GM21529 (cell line): Measurements from ENCODE around the gene ST8SIA6.
"Not testable (repeated sequence)": the region's sequence is repeated elsewhere in the genome, so short reads cannot be mapped to it uniquely, and the experiment has no call there.

Source experiments
- ATAC-seq: cut with Tn5 transposase; IDR thresholded peaks from one replicate; pipeline ENCODE4 v1.9.1; 2021; ENCODE audit not compliant: unreplicated experiment

Gene ST8SIA6, protein sequence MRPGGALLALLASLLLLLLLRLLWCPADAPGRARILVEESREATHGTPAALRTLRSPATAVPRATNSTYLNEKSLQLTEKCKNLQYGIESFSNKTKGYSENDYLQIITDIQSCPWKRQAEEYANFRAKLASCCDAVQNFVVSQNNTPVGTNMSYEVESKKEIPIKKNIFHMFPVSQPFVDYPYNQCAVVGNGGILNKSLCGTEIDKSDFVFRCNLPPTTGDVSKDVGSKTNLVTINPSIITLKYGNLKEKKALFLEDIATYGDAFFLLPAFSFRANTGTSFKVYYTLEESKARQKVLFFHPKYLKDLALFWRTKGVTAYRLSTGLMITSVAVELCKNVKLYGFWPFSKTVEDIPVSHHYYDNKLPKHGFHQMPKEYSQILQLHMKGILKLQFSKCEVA

DNA sequence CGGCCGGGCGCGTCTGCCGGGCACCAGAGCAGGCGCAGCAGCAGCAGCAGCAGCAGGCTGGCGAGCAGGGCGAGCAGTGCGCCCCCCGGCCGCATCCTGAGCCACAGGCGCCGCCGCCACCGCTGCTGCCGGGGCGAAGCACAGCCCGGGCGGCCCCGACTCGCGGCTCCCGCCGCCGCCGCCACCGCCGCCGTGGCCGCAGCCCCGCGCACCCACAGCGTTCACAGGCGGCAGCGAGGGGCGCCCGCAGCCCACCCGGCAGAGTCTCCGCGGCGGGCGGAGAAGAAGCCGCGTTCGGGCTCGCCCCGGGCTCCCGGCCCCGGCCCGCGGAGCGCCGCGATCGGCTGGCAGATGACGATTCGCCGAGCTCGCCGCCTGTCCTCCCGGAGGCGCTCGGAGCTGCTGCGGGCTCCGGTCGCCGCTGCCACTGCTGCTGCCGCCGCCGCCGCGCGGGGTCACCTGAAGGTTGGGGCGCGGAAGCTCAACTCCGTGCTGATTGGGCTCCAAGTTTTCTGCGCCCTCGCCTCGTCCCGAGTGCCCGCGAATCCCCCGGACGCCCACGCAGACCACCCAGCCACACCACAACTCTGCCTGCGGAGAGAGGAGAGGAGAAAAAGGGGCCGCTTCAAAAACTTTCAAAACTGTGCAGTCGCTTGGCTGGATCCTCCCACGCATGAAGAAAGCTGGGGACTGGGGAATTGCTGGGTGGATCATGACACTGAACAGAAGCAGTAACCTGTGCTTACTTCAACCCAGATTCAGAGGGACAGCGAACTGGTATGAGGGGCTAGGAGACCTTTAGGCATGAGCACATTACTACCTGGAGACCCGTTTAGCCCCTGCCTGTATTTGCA is at the start of gene ST8SIA6:
TSS of gene ST8SIA6 (minus strand) at position 435 of the 854 bp plus-strand sequence. CDS start at position 95, 340 bp downstream.
- peak; percentile 63 for ATAC-seq

DNA sequence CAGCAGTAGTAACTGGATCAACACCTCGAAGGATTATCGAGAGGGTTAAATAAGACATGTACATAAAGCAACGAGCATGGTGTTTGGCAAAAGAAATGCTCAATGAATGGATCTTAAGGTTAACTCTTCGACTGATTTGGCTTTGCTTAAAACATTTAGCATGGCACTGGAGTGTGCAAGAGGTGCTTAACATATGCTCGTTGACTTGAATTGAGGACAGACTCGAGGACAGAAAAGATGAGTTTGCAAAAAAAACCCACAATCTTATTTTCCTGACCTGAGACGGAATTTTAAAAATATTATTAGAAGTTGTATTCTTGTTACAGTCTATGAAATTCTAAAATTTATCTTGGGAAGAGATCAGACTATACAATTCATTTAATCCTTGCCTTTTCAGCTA is 49.4 kb upstream of the ST8SIA6 start:
- no peak for ATAC-seq

DNA sequence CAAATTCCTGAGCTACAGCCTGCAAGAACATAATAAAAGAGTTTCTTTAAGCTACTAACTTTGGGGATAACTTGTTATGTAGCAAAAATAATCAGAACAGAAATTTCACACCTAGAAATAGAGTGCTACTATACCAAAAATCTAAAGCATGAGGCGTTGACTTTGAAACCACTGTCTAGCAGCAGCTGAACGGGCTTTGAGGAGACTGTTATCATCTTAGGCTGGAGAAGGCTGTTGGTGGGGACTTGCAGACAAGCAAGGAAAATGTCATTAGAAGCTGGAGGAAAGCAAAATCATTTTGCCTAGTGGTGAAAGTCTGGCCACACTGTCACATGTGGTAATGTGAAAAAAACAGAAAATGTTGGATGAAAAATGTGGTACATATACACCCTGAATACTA is 48.4 kb upstream of the ST8SIA6 start:
- no peak for ATAC-seq

DNA sequence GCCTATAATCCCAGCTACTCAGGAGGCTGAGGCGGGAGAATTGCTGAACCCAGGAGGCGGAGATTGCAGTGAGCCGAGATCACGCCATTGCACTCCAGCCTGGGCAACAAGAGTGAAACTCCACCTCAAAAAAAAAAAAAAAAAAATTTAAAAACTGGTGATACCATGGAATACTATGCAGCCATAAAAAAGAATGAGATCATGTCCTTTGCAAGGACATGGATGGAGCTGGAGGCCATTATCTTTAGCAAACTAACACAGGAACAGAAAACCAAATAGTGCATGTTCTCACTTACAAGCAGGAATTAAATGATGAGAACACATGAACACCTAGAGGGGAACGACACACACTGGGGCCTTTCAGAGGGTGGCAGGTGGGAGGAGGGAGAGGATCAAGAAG is 44.6 kb upstream of the ST8SIA6 start:
- not testable (repeated sequence) for ATAC-seq

DNA sequence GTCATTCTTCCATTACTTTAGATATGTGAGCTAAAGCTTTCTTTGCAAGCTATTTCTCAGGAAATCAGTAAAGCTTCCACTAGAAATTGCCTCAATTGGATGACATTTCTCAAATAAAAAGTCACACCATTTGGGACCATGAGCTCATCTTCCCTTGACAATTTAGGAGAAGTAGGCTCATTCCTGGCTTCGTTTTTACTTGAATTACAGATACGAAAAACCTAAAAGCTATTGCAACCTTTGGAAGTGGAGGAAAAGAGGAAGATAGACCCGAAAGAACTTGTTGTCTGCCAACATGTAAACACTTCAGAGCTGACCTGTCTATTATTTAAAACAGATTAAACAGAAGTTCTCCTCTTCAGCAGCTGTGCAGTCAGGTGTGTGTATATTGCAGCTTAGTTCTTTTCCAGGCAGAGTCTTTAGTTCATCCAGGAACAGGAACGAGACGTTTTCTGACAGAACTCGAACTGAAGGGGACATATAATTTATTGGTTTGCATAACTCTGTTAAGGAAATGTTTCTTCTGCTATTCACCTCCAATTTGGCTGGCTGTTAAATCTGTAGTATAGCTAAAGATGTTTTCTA is 43.1 kb upstream of the ST8SIA6 start:
- no peak for ATAC-seq

DNA sequence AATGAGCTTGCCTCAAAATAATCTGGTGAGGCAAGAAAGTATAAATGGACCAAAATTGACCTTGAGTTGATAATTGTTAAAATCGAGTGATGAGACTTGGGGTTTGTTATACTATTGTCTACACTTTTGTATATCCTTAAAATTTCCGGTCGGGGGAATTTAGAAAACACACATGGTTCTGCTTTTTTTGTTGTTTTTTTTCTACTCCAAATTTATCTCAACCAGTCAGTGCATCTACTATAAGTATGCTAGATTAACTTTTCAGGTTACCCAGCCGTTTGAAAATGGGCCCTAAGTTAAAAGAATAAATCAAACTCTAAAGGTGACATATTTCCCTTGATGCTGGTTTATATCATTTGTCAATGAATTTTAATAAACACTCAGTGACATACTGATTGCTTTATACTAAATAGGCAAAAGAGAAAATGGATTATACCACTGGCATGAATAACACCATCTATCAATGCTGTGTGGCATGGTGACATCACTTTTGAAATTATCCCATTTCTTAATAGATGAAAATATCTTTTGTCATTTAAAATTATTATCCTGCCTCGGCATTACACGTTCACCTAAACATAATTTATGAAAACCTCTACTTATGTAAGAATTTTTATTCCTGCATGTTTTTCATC is 40.3 kb upstream of the ST8SIA6 start:
- no peak for ATAC-seq

DNA sequence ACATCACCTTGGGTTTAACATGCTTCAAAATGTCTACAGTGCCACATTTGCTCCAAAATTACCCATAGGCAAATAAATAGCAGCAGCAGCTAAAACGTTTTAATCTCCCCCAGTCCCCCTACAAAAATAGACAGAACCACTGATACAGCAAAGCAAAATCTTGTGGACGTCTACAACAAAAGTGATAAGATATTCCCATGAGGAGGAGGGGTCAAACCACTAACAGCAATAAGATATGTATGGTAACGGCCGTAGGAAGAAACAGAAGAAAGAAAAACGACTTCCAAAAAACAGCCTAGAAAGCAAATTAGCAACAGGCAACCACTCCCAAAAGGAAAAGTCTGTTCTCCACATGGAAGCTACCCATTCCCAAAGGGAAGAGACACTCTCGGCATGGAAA is 34.5 kb upstream of the ST8SIA6 start:
- no peak for ATAC-seq

DNA sequence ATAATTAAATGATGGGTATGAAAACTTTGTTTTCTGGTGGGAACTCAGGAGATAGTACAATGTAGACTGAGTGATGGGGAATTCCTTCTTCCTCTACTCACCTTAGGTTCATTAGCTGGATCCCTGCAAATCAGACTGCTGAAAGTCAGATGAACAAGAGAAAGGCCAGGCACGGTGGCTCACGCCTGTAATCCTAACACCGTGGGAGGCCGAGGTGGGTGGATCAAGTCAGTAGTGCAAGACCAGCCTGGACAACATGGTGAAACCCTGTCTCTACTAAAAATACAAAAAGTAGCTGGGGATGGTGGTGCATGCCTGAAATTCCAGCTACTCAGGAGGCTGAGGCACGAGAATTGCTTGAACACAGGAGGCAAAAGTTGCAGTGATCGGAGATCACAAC is 28.7 kb upstream of the ST8SIA6 start:
- no peak for ATAC-seq

DNA sequence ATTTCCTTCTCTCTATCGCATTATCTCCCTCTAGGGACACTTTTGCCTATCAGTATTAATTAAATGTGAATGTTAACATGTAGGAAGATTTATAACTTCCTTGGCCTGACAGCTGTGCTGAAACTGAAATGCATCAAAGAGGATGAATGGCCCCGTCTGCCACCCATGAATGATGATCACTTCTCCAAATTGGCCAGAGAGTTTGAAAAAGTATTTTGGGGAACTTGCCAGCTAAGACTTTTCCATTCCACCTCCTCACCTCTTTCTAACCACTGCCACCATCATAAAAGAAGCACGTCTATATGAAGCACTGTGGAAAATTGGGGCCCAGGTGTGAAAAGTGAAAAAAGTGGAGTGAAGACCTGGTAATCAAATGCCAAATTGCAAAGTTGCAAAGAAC is 25.4 kb upstream of the ST8SIA6 start:
- no peak for ATAC-seq

DNA sequence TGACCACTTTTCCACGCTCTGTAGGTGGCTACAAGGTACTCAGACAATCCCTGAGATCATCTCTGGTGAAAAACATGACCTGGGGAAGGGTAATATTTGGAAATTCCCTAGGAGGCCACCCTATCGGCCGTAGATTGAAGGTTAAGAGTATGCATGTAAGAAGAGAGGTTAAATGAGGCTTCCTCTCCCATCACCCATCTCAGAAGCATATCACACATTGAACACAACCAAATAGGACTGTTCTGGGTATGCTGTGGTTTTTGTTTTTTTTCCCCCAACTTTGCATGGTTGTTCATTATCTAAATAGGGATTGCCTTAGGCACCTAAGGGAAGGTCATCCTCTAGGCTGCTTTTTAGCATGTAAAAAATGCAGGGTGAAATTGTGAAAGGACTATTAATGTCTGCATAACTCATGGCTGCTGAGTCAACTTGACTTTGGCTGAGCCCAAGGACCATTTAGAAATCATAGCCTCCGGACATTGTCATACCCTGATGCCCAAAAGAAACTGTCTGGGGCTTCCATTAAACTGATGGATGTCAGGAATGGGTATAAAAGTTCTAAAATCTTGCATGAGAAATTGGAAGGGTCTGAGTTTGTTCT is 24.7 kb upstream of the ST8SIA6 start:
- ATAC-seq, result no peak

DNA sequence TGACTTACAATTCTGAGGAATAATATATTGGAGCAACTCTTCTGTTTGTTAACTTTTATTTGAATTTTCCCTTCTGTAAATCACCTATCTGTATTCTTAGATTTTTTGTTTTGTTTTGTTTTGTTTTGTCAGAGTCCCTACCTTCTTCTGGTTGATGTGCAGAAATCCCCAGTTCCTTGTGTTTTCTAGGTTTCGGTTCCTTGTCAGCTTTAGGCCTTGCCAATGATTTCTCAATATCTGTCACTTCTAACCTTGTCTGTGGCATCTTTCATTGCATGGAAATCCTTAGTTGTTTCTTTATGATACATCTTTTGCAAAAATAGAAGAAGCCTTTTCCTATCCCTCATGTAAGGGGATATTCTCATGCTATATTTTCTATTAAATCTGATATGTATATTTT is 21.7 kb upstream of the ST8SIA6 start:
- ATAC-seq, result no peak

DNA sequence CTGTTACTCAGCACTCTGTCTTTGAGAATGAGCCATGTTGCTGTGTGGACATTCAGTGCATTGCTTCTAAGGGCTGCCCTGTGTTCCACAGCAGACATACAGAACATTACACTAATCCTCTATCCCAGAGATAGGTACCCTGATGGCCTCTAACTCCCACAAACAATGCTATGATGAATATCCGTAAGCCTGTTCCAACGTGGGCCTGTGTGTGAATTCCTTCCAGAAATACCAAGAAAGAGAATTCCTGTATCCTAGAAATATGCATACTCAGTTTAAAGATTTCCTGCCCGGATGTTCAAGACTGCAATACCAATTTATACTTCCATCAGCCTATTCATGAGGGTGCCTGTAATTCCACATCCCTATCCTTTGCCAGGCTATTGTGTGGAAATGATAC is 21.3 kb upstream of the ST8SIA6 start:
- no peak for ATAC-seq

DNA sequence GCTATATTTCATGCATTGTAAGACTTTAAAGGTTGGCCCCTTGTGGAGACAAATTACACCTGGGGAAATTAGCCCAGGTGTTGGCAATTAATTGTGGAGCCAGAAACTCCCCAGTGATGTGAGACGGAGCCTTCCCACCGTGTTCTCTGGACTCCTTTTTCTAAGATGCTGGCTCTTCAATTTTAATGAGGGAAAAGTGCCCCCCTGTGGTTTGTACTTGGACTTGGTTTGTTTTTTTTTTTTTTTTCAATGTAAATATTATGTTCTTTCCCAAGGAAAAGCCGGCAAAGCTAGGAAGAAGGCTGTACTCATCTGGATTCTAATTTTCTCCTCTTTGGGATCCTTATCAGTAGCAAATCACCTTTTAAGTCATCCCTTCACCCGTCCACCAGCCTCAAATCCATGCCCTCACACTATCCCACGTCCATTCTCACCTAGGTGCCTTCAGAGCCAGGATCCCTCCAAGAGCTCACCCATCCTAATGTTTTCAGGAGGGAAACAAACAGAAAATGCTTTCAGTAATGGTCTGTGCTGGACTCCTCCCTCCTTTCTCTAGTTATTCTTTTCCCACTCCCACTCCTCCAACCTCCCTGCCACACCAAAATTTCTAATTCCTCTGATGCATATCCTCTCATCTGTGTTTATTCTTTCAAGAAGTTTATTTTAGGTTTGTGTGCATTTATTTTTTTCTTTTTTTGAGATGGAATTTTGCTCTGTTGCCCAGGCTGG is 20.4 kb upstream of the ST8SIA6 start:
- ATAC-seq, result no peak

DNA sequence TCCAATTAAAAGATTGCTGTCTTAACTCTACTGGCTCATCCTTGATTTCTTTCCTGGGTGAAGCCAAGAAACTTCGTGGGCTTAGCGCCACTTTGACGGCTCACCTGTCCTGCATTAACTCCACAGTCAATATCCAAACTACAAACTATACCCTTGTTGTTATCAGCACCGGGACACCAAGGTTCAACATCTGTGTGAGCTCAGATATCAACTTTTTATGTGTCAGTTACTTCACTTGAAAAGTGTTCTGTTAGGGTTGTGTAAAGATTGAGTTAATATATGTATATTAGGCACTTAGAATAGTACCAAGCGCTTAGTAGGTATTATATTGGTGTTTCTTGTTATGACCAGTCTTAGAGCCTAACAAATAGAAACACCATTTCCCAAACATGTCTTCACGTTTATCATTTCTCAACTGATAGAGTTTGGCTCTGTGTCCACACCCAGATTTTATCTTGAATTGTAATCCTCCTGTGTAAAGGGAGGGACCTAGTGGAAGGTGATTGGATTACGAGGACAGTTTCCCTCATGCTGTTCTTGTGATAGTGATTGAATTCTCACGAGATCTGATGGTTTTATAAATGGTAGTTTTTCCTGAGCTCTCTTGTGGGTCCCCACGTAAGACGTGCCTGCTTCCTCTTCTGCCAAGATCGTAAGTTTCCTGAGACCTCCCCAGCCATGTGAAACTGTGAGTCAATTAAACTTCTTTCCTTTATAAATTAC is 19.0 kb upstream of the ST8SIA6 start:
- ATAC-seq, result no peak

DNA sequence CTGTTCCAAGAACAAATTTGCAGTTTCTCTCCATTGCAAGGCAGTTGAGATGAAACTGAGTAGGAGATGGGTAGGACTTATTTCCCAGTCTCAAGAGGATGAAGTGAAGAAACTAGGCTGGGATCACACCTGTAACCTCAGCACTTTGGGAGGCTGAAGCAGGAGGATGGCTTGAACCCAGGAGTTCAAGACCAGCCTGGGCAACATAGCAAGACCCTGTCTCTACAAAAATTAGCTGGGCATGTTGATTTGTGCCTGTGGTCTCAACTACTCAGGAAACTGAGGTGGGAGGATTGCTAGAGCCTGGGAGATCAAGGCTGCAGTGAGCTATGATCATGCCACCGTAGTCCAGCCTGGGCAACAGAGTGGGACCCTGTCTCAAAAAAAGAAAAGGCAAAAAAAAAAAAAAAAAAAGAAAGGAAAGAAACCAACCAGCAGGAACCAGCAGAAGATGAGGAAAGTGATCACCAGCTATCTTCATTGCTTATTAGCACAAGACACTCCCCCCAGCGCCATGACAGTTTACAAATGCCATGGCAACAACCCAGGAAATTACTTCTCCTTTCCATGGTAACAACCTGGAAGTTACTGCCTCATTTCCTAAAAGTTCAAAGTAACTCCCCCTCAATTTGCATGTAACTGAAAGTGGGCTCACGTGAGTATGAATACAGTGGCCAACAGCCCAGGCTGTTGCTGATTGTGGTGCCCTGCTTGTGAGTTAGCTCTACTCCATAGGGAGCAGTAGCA is 18.3 kb upstream of the ST8SIA6 start:
- no peak for ATAC-seq

DNA sequence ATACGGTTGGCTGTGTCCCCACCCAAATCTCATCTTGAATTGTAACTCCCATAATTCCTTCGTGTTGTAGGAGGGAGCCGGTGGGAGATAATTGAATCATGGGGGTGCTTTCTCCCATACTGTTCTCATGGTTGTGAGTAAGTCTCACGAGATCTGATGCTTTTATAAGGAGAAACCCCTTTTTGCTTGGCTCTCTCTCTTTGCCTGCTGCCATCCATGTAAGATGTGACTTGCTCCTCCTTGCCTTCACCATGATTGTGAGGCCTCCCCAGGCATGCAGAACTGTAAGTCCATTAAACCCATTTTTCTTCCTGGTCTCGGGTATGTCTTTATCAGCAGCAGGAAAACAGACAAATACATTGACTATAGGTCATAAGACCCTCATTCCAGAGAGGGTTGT is 15.9 kb upstream of the ST8SIA6 start:
- ATAC-seq, result no peak

DNA sequence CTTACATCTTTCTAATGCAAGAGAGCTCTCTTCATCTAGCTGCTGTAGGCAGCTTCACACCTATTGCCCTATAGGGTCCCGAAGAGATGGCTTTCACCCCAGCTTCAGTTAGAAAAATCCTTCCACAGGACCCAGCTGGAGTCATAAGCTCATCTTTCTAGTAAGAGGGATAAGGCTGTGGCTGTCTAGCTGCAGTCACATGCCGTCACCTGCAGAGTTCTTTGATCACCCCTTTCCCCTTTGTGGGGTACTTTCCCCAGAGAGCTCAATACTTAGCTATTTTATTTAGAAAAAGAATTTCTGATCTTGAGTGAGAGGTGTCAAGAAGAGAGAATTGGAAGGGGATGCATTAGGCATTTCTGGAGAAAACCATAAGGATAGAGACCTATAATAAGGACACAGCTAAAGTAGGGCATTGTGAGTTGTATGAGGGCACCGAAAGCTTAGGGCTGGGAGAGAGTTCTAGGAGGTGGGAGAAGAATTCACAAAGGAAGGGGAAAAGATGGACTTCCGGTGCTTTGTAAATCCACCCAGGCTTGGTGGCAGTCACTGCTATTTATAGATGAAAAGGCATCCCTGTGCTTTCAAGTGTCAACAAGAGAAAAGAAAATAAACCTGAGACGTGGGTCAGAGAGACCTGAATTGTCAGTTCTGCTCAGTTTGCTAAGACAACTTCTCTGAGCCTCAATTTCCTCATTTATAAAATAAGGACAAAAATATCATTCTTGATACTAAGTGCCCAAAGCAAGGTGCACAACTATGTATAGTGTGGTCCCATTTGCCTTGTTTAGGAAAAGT is 11.1 kb upstream of the ST8SIA6 start:
- ATAC-seq, result no peak

DNA sequence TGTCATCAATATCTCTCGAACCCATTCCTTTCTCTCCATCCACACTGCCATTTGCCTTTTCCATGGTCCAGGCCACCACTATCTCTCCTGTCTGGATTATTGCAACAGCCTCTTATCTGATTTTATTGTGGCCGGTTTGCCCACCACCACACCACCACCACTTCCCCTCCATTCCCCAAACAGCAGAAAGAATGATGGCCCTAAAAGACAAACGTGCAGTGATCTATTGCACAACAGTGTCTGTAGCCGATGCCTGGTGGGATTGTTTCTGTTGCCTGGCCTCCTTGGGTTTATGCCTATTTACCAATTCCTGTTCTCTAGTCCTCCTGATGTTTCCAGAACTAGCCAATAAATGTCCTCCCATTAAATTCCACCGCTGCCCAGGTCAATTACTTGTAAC is 10.2 kb upstream of the ST8SIA6 start:
- no peak for ATAC-seq
